Spleen (tissue), 7 donors: ENCODE data around the gene LCT.

Source experiments
- POLR2A ChIP-seq, 3 donors: fragments of 450-650 bp; IDR thresholded peaks; one replicate each; pipeline ENCODE4 v1.5.1; 2017; ENCODE audit warnings: antibody characterized with exemption in 3 of 3, mild to moderate bottlenecking in 1 of 3
- TF ChIP-seq, protein P1 (sequence below), 11 experiments: fragments of 200-600 bp in 7 of 11; fragments of 450-650 bp in 4 of 11; sonication (generic) in 4 of 11; IDR thresholded peaks in 8 of 11; conservative IDR thresholded peaks in 3 of 11; 1 replicate in 7 of 11; 2 replicates in 4 of 11; pipeline versions ENCODE4 v1.4.0 to v1.8.0; 2016 to 2021; ENCODE audit warnings: antibody characterized with exemption in 11 of 11, inconsistent platforms in 4 of 11, mild to moderate bottlenecking in 1 of 11
- donor health status: DM: no; HTN: no; CAD: no; lungs with moderate emphysema.
- donor health status: DM: no; HTN: no; CAD: no.
- donor health status: DM: no; HTN: no; CAD: no.

DNA sequence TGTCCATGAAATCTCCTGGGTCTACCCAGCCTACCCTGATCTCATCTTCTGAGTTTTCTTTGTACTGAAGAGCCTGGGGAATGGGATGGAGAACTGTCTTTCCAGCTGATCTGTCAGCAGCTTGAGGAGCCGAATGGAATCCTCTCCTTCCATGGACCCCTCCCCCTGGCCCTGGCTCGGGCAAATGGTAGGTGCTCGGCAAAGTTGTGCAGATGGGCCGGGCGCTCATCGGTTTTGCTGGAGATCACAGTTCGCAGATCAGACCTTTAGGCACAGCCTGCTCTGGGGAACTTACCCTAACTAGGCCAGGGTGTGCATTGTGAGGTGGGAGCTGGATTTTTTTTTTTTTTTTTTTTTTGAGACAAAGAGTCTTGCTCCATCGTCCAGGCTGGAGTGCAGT is 40.4 kb downstream of the LCT start:
- TF ChIP-seq, protein P1, sequence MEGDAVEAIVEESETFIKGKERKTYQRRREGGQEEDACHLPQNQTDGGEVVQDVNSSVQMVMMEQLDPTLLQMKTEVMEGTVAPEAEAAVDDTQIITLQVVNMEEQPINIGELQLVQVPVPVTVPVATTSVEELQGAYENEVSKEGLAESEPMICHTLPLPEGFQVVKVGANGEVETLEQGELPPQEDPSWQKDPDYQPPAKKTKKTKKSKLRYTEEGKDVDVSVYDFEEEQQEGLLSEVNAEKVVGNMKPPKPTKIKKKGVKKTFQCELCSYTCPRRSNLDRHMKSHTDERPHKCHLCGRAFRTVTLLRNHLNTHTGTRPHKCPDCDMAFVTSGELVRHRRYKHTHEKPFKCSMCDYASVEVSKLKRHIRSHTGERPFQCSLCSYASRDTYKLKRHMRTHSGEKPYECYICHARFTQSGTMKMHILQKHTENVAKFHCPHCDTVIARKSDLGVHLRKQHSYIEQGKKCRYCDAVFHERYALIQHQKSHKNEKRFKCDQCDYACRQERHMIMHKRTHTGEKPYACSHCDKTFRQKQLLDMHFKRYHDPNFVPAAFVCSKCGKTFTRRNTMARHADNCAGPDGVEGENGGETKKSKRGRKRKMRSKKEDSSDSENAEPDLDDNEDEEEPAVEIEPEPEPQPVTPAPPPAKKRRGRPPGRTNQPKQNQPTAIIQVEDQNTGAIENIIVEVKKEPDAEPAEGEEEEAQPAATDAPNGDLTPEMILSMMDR (IDR thresholded peaks at IDR 0.05 in 8 of 11, conservative IDR thresholded peaks at IDR 0.05 in 3 of 11), result no peak
- no peak for TF ChIP-seq POLR2A (IDR thresholded peaks at IDR 0.05)
